Upper lobe of left lung (tissue), 6 donors: Measurements from ENCODE around the gene FLG. TPM values are rescaled to one million over a fixed set of nuclear protein-coding genes. Genes with fewer than 3 reads are reported as not detected.
"Not testable (repeated sequence)": the region's sequence is repeated elsewhere in the genome, so short reads cannot be mapped to it uniquely, and the experiment has no call there.

ENCODE experiments used
- ATAC-seq, 2 donors: fragments of 200-7000 bp; cut with Tn5 transposase; one replicate each; pipeline ENCODE4 v1.9.1; 2022; ENCODE audit warnings: mild to moderate bottlenecking in 2 of 2, moderate library complexity in 2 of 2; ENCODE audit not compliant: low FRiP score in 2 of 2
- DNase-seq, 2 donors: peaks; one replicate each; pipeline ENCODE4 v3.0.0-alpha.2; 2019 to 2020
- H3K27ac ChIP-seq, 4 donors: fragments of 200-600 bp; sonication (generic); one replicate each; pipeline ENCODE4 v1.5.1; 2016 to 2019
- H3K27me3 ChIP-seq, 4 donors: fragments of 200-600 bp; sonication (generic); one replicate each; pipeline ENCODE4 v1.5.1; 2017 to 2019
- H3K36me3 ChIP-seq, 4 donors: fragments of 200-600 bp; sonication (generic); one replicate each; pipeline ENCODE4 v1.5.1; 2016 to 2019
- H3K4me1 ChIP-seq, 4 donors: fragments of 200-600 bp; sonication (generic); one replicate each; pipeline ENCODE4 v1.5.1; 2018 to 2019
- H3K4me3 ChIP-seq, 4 donors: fragments of 200-600 bp; sonication (generic); one replicate each; pipeline ENCODE4 v1.5.1; 2017 to 2019; ENCODE audit warnings: mild to moderate bottlenecking in 2 of 4, moderate library complexity in 1 of 4
- H3K9me3 ChIP-seq, 4 donors: fragments of 200-600 bp; sonication (generic); one replicate each; pipeline ENCODE4 v1.5.1; 2018 to 2019
- CTCF ChIP-seq, 6 experiments: fragments of 450-650 bp in 4 of 6; fragments of 200-600 bp in 2 of 6; sonication (generic) in 2 of 6; IDR thresholded peaks; one replicate each; pipeline ENCODE4 v1.5.1; 2016 to 2019; ENCODE audit warnings: antibody characterized with exemption in 6 of 6
- EP300 ChIP-seq, 4 donors: sonication (generic); formaldehyde crosslinking; IDR thresholded peaks; one replicate each; pipeline ENCODE4 v1.5.1; 2017; ENCODE audit warnings: antibody characterized with exemption in 4 of 4, control low read depth in 2 of 4
- POLR2A ChIP-seq, 4 donors: fragments of 450-650 bp; IDR thresholded peaks; one replicate each; pipeline ENCODE4 v1.5.1; 2016 to 2017; ENCODE audit warnings: antibody characterized with exemption in 4 of 4, mild to moderate bottlenecking in 2 of 4
- POLR2AphosphoS5 ChIP-seq, 2 donors: sonication (generic); formaldehyde crosslinking; IDR thresholded peaks; one replicate each; pipeline ENCODE4 v1.5.1; 2017; ENCODE audit warnings: antibody characterized with exemption in 2 of 2
- WGBS, 2 donors: methylation state at CpG; one replicate each; pipeline ENCODE4 v1.1.5; 2017 to 2018; 5-methylcytosine and 5-hydroxymethylcytosine counted together
- total RNA-seq, 6 donors: library from RNA; depleted of rRNA in 4 of 6; stranded (reverse); fragments of >200 nt in 4 of 6; gene quantifications; one replicate each; pipeline versions ENCODE4 v1.1.0 to v1.2.1, GENCODE V29; 2016 to 2021
- donor health status: DM: no; HTN: no; CAD: no; lungs with moderate emphysema.
- donor health status: DM: no; HTN: yes; CAD: no; lungs with severe emphysema.

FLG gene
- total RNA-seq, 6 donors from 2014 or later: not detected

GRCh38 chr1:152343006-152343405 is 18.0 kb upstream of the FLG start:
- Histone ChIP-seq H3K9me3 (no peaks in the 10 kb centered on the region), H3K27ac (no peak overlapping the region), H3K4me3 (no peak overlapping the region), H3K36me3 (no peaks in the 10 kb centered on the region), H3K4me1 (no peaks in the 10 kb centered on the region), H3K27me3 (no peaks in the 10 kb centered on the region)
- ATAC-seq: no peak
- TF ChIP-seq POLR2A (IDR thresholded peaks at IDR 0.05) (no peak), POLR2AphosphoS5 (IDR thresholded peaks at IDR 0.05) (no peak)
- no peak for DNase-seq
- WGBS, 2 donors: 54 to 61% methylated on average over 3 of the region's 3 CpGs

GRCh38 chr1:152335399-152335798 is 10.4 kb upstream of the FLG start:
- Histone ChIP-seq H3K27me3 (no peaks in the 10 kb centered on the region), H3K4me3 (no peak overlapping the region), H3K4me1 (no peaks in the 10 kb centered on the region), H3K36me3 (no peaks in the 10 kb centered on the region), H3K9me3 (no peaks in the 10 kb centered on the region), H3K27ac (no peak overlapping the region)
- TF ChIP-seq CTCF (IDR thresholded peaks at IDR 0.05) (no peak), POLR2AphosphoS5 (IDR thresholded peaks at IDR 0.05) (no peak), EP300 (IDR thresholded peaks at IDR 0.05) (no peak), POLR2A (IDR thresholded peaks at IDR 0.05) (no peak)
- no peak for DNase-seq
- 62 to 68% methylated on average over 7 of the region's 7 CpGs for WGBS, 2 donors
- no peak for ATAC-seq

GRCh38 chr1:152328801-152329391 is 3.9 kb upstream of the FLG start:
- Histone ChIP-seq H3K4me3 (no peak overlapping the region), H3K27me3 (no peaks in the 10 kb centered on the region), H3K9me3 (no peaks in the 10 kb centered on the region), H3K27ac (no peak overlapping the region), H3K4me1 (no peaks in the 10 kb centered on the region), H3K36me3 (no peaks in the 10 kb centered on the region)
- no peak for ATAC-seq
- TF ChIP-seq POLR2AphosphoS5 (IDR thresholded peaks at IDR 0.05) (no peak), POLR2A (IDR thresholded peaks at IDR 0.05) (no peak), EP300 (IDR thresholded peaks at IDR 0.05) (no peak), CTCF (IDR thresholded peaks at IDR 0.05) (no peak)
- DNase-seq: no peak
- 86 to 95% methylated on average over 1 of the region's 1 CpG for WGBS, 2 donors

- Histone ChIP-seq H3K4me1 (no peaks in the 10 kb centered on the region), H3K27me3 (no peaks in the 10 kb centered on the region), H3K4me3 (no peak overlapping the region), H3K9me3 (no peaks in the 10 kb centered on the region), H3K27ac (no peak overlapping the region), H3K36me3 (no peaks in the 10 kb centered on the region)
- 85 to 100% methylated on average over 1 of the region's 1 CpG for WGBS, 2 donors
- DNase-seq: no peak
- TF ChIP-seq EP300 (IDR thresholded peaks at IDR 0.05): no peak
- no peak for TF ChIP-seq POLR2AphosphoS5 (IDR thresholded peaks at IDR 0.05)
- TF ChIP-seq CTCF (IDR thresholded peaks at IDR 0.05): no peak
- TF ChIP-seq POLR2A (IDR thresholded peaks at IDR 0.05): no peak
- no peak for ATAC-seq
Observed at GRCh38 chr1:152313970-152314369, 11.1 kb downstream of the FLG start.

GRCh38 chr1:152313319-152313801 is 11.7 kb downstream of the FLG start:
- Histone ChIP-seq H3K4me1 (no peaks in the 10 kb centered on the region), H3K9me3 (no peaks in the 10 kb centered on the region), H3K27me3 (no peaks in the 10 kb centered on the region), H3K4me3 (no peak overlapping the region), H3K27ac (no peak overlapping the region), H3K36me3 (no peaks in the 10 kb centered on the region)
- 94 to 95% methylated on average over 19 of the region's 21 CpGs for WGBS, 2 donors
- ATAC-seq (no peak), DNase-seq (peak; percentile 17 to 37)
- TF ChIP-seq POLR2A (IDR thresholded peaks at IDR 0.05) (no peak), EP300 (IDR thresholded peaks at IDR 0.05) (no peak), POLR2AphosphoS5 (IDR thresholded peaks at IDR 0.05) (no peak), CTCF (IDR thresholded peaks at IDR 0.05) (no peak)

- ATAC-seq, H3K4me1 ChIP-seq, H3K9me3 ChIP-seq, H3K36me3 ChIP-seq, H3K4me3 ChIP-seq, DNase-seq, H3K27ac ChIP-seq, H3K27me3 ChIP-seq: not testable (repeated sequence)
- WGBS, 2 donors: 88 to 100% methylated on average over 7 to 12 of the region's 13 CpGs
Observed at GRCh38 chr1:152312169-152312568, 12.9 kb downstream of the FLG start.
